HepG2 (cell line): ENCODE results near the gene CHN1. TPM values are rescaled to one million over a fixed set of nuclear protein-coding genes. Genes with fewer than 3 reads are reported as not detected.

ENCODE experiments used
- ATAC-seq: fragments of 200-7000 bp; cut with Tn5 transposase; 3 replicates; pipeline ENCODE4 v1.9.1; 2020; ENCODE audit warnings: mild to moderate bottlenecking, moderate library complexity
- BruUV-seq: library from RNA; stranded (reverse); fragments of 400-500 nt; replicated peaks from 2 replicates; lab custom pipeline; 2021; lab: Mats Ljungman, UMichigan
- CTCF ChIA-PET: fragments of 300-600 bp; formaldehyde crosslinking; extraction: SDS; loops from one replicate; lab custom pipeline; 2021; ENCODE audit warnings: low total read pairs, inconsistent platforms, low intra/inter-chr PET ratio; lab: Yijun Ruan, JAX
- POLR2A ChIA-PET: fragments of 350-600 bp; sonication (Branson Sonifier 250); formaldehyde crosslinking; loops from one replicate; lab custom pipeline; 2020; ENCODE audit warnings: antibody characterized with exemption, inconsistent platforms; lab: Yijun Ruan, JAX
- DNase-seq: peaks from one replicate; pipeline ENCODE4 v3.0.0-alpha.2; 2015; ENCODE audit warnings: low spot score
- FAIRE-seq: peaks from 3 replicates; lab custom pipeline; 2011; peaks lifted over from hg19 to GRCh38; lab: Jason Lieb, UNC
- H2AFZ ChIP-seq: one replicate; pipeline ENCODE4 v1.6.1; 2011; ENCODE audit warnings: low read length, inconsistent platforms
- H3K27ac ChIP-seq: fragments of 300-600 bp; 3 replicates; pipeline ENCODE4 v1.8.0; 2011; ENCODE audit warnings: mixed run types, mild to moderate bottlenecking, mixed read lengths, low read length, inconsistent platforms; ENCODE audit not compliant: insufficient read depth; ENCODE audit errors: extremely low read length
- H3K27me3 ChIP-seq, 2 experiments: fragments of 200-600 bp in 1 of 2; 2 replicates in 1 of 2; 3 replicates in 1 of 2; pipeline versions ENCODE4 v1.6.0 to v1.8.0; 2011; ENCODE audit warnings: low read length in 2 of 2, mild to moderate bottlenecking in 2 of 2, moderate library complexity in 2 of 2, inconsistent platforms in 1 of 2; ENCODE audit not compliant: insufficient read depth in 2 of 2, control insufficient read depth in 1 of 2
- H3K36me3 ChIP-seq, 2 experiments: fragments of 200-600 bp in 1 of 2; replicated peaks in 1 of 2; 2 replicates in 1 of 2; 3 replicates in 1 of 2; pipeline versions ENCODE4 v1.5.1 to v1.8.0; 2011; ENCODE audit warnings: low read length in 2 of 2, inconsistent platforms in 1 of 2; ENCODE audit not compliant: insufficient read depth in 2 of 2, control insufficient read depth in 1 of 2
- H3K4me1 ChIP-seq: 2 replicates; pipeline ENCODE4 v1.5.1; 2012; ENCODE audit warnings: low read length, inconsistent platforms; ENCODE audit not compliant: insufficient read depth
- H3K4me2 ChIP-seq: 2 replicates; pipeline ENCODE4 v1.6.0; 2011; ENCODE audit warnings: low read depth, low read length, inconsistent platforms
- H3K4me3 ChIP-seq, 3 experiments: fragments of 200-600 bp in 1 of 3; sonication (generic), shearing (Covaris generic) in 1 of 3; replicated peaks in 1 of 3; 2 replicates each; pipeline ENCODE4 v1.5.1; 2011 to 2016; ENCODE audit warnings: low read length in 3 of 3, inconsistent platforms in 2 of 3, low read depth in 2 of 3, mild to moderate bottlenecking in 2 of 3, control low read depth in 1 of 3, mixed read lengths in 1 of 3; ENCODE audit not compliant: insufficient read depth in 1 of 3
- H3K79me2 ChIP-seq: one replicate; pipeline ENCODE4 v1.6.1; 2011; ENCODE audit warnings: low read length, inconsistent platforms; ENCODE audit not compliant: insufficient read depth
- H3K9ac ChIP-seq: 2 replicates; pipeline ENCODE4 v1.6.0; 2011; ENCODE audit warnings: mild to moderate bottlenecking, low read depth, low read length, inconsistent platforms; ENCODE audit not compliant: insufficient read depth
- H3K9me3 ChIP-seq: 2 replicates; pipeline ENCODE4 v1.5.1; 2012; ENCODE audit warnings: mild to moderate bottlenecking, low read length
- H4K20me1 ChIP-seq: 2 replicates; pipeline ENCODE4 v1.6.0; 2011; ENCODE audit warnings: inconsistent platforms, mild to moderate bottlenecking, low read length, moderate library complexity; ENCODE audit not compliant: insufficient read depth
- MEIS1 ChIP-seq: sonication (generic); formaldehyde crosslinking; IDR thresholded peaks from 2 replicates; pipeline ENCODE4 v1.9.0; 2021; ENCODE audit warnings: mild to moderate bottlenecking, missing genetic modification reagents, moderate library complexity, borderline replicate concordance
- NR0B2 ChIP-seq: sonication (generic); formaldehyde crosslinking; IDR thresholded peaks from 2 replicates; pipeline ENCODE4 v1.4.0; 2020; ENCODE audit warnings: mild to moderate bottlenecking, missing genetic modification reagents
- RBAK ChIP-seq: sonication (generic); formaldehyde crosslinking; IDR thresholded peaks from 2 replicates; pipeline ENCODE4 v1.5.1; 2020; ENCODE audit warnings: mild to moderate bottlenecking, missing genetic modification reagents
- RFX5 ChIP-seq: IDR thresholded peaks from 2 replicates; pipeline ENCODE4 v1.6.1; 2011; ENCODE audit warnings: low read depth, low read length, improper control_type of control experiment
- SALL1 ChIP-seq: sonication (generic); formaldehyde crosslinking; IDR thresholded peaks from 2 replicates; pipeline ENCODE4 v1.8.0; 2022; ENCODE audit warnings: mild to moderate bottlenecking, missing genetic modification reagents
- ZKSCAN8 ChIP-seq: IDR thresholded peaks from 2 replicates; pipeline ENCODE4 v1.6.1; 2016; ENCODE audit warnings: borderline replicate concordance, missing genetic modification reagents, missing compliant biosample characterization
- ZNF234 ChIP-seq: sonication (generic); formaldehyde crosslinking; conservative IDR thresholded peaks from 2 replicates; pipeline ENCODE4 v1.5.1; 2020; ENCODE audit warnings: mild to moderate bottlenecking, missing genetic modification reagents
- WGBS: methylation state at CpG from one replicate; pipeline ENCODE4 v1.1.6; 2017; ENCODE audit warnings: low lambda C conversion rate; 5-methylcytosine and 5-hydroxymethylcytosine counted together
- in situ Hi-C: cut with HindIII; loops from 2 replicates; pipeline ENCODE4 v1.10.0; 2017; ENCODE audit warnings: low pct_unique_long_range_greater_than_20kb; ENCODE audit not compliant: extremely low pct_ligation_motif_present
- intact Hi-C: fragments of 100-400 bp; cut with micrococcal nuclease; formaldehyde crosslinking; loops from one replicate; pipeline ENCODE4 v1.10.0; 2022; ENCODE audit not compliant: unreplicated experiment
- polyA plus RNA-seq, 8 experiments: library from polyadenylated mRNA; depleted of rRNA in 3 of 8; stranded (reverse) in 7 of 8; unstranded in 1 of 8; fragments of >200 nt; fragmentation: Illumina TruSeq in 4 of 8; extraction: Trizol in 4 of 8; gene quantifications; 2 replicates each; pipeline versions ENCODE4 v1.2.1 to v1.2.3, GENCODE V29; 2011 to 2016; ENCODE audit warnings: low read depth in 4 of 8, missing spikeins in 1 of 8, mixed read lengths in 1 of 8; ENCODE audit not compliant: insufficient read depth in 1 of 8
- total RNA-seq, 5 experiments: library from RNA; depleted of rRNA; stranded (reverse); fragments of >200 nt; fragmentation: Illumina TruSeq; extraction: Trizol; gene quantifications; 2 replicates each; pipeline ENCODE4 v1.2.3, GENCODE V29; 2016; ENCODE audit warnings: low read depth in 1 of 5

CHN1 gene
- total and polyA plus RNA-seq, 2 of the 13 experiments (the other 11 are each of a cell fraction or from before 2014, with no cell fraction given), result 2.8 to 3.5 TPM

- Histone ChIP-seq H4K20me1 (no peaks in the 10 kb centered on the region), H3K79me2 (no peaks in the 10 kb centered on the region), H3K36me3 (no peaks in the 10 kb centered on the region), H3K27me3 (no peaks in the 10 kb centered on the region), H2AFZ (peak overlapping the region; percentile 1), H3K9ac (no peak overlapping the region), H3K4me1 (peaks cover 40% of the 10 kb centered on the region), H3K4me2 (peak overlapping the region; percentile 28; the same call in 1 of the 2 replicates), H3K4me3 (no peak overlapping the region), H3K9me3 (no peaks in the 10 kb centered on the region), H3K27ac (no peak overlapping the region)
- DNase-seq, result no peak
- ATAC-seq, result peak; percentile 38
- intact Hi-C loops (loop anchor here (5.0 kb wide), 1 partner anchor 163 kb away; no protein-coding TSS in a partner anchor), in situ Hi-C loops (loop anchor here (10.0 to 25.0 kb wide), 3 partner anchors 145 to 1065 kb away; partner anchors contain the start of genes ATP5MC3 and HOXD11)
- BruUV-seq, result no TSS peak
- ChIA-PET POLR2A (interaction anchor here (0.9 to 1.3 kb wide), 2 partner anchors 23 to 129 kb away, joined by 3 to 6 read pairs; partner anchors contain the start of gene ATF2), CTCF (no interaction called here)
- TF ChIP-seq NR0B2 (CRISPR knock-in tag), result no peak
- no peak for TF ChIP-seq RBAK
- TF ChIP-seq MEIS1 (CRISPR knock-in tag), result no peak
- no peak for TF ChIP-seq RFX5
- peak; percentile 21; the same call in 1 of the 2 replicates for TF ChIP-seq SALL1 (CRISPR knock-in tag)
- no peak for FAIRE-seq
- 82% methylated on average over 3 of the region's 3 CpGs for WGBS
Observed at GRCh38 chr2:175039490-175039889, 34.3 kb upstream of the CHN1 start.

- Histone ChIP-seq H3K4me1 (peaks cover 40% of the 10 kb centered on the region), H3K4me3 (no peak overlapping the region), H3K79me2 (no peaks in the 10 kb centered on the region), H4K20me1 (no peaks in the 10 kb centered on the region), H3K9ac (no peak overlapping the region), H3K36me3 (no peaks in the 10 kb centered on the region), H3K4me2 (peak overlapping the region; percentile 28; the same call in 1 of the 2 replicates), H3K27me3 (no peaks in the 10 kb centered on the region), H3K9me3 (no peaks in the 10 kb centered on the region), H2AFZ (peak overlapping the region; percentile 1), H3K27ac (no peak overlapping the region)
- DNase-seq, result peak; percentile 15
- no peak for FAIRE-seq
- WGBS, result 31% methylated on average over 5 of the region's 5 CpGs
- TF ChIP-seq ZNF234 (no peak), ZKSCAN8 (CRISPR knock-in tag) (peak; percentile 64; the same call in 1 of the 2 replicates)
- ChIA-PET CTCF (no interaction called here), POLR2A (interaction anchor here (1.3 to 1.6 kb wide), 2 partner anchors 24 kb away, joined by 6 to 12 read pairs; no protein-coding TSS in a partner anchor)
- no TSS peak for BruUV-seq
- intact Hi-C loops (loop anchor here (5.0 kb wide), 1 partner anchor 163 kb away; no protein-coding TSS in a partner anchor), in situ Hi-C loops (loop anchor here (10.0 to 25.0 kb wide), 3 partner anchors 146 to 1066 kb away; partner anchors contain the start of genes ATP5MC3 and HOXD11)
- ATAC-seq, result peak; percentile 38; the same call in 2 of the 3 replicates
Observed at GRCh38 chr2:175039031-175039430, 33.9 kb upstream of the CHN1 start.
